Activated CD8-positive, alpha-beta memory T cell treated with anti-CD3 and anti-CD28 coated beads, Interleukin-2, amount 50 U/mL, for 48 hours (primary cell): Measurements from ENCODE around the gene ZNF605.
"Not testable (repeated sequence)": the region's sequence is repeated elsewhere in the genome, so short reads cannot be mapped to it uniquely, and the experiment has no call there.

Experiments
- DNase-seq: peaks from one replicate; pipeline ENCODE4 v3.0.0-alpha.2; 2020

Gene ZNF605

DNA sequence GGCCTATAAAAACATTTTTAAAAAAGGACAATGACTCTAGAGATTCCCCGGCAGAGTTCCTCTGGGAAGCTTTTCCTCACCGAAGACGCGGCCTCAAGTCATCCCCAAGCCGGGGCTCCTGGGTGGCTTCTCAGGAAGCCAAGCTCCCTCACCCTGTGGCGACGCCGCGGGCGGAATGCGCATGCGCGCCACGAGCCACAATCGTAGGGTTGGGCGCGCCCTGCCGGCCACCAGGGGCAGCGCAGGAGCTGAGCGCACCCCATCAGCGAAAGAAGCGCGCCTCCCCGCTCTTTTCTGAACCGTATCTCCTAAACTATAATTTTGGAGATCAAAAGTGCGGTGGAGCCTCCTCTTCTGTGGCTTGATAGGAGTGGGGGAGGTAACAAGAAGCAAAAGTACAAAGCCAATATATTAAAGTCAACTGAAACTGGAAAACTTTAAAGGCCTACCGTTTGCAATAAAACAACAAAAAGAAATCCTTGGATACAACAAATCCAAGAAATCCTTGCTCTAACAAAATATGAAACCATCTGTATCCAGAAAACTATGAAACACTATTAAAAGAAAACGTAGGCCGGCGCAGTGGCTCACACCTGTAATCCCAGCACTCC lies 51.3 kb downstream of the ZNF605 start:
- DNase-seq = peak; percentile 99

DNA sequence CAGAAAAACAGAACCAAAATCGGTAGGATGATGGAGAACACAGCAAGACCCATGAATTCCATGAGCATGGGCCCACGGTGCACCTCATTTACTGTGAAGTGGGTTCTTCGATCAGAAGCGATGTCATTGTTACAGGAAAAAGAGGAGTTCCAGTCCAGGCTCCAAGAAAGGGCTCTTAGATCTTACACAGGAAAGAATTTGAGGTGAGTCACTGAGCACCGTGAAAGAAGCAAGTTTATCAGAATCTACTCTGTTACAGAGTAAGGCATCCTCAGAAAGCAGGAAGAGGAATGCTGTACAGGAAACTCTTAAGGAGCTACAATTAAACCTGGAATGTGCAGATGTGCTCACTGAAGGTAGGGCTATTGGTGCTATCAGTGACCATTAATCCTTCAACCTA lies 57.1 kb downstream of the ZNF605 start:
- no peak for DNase-seq

DNA sequence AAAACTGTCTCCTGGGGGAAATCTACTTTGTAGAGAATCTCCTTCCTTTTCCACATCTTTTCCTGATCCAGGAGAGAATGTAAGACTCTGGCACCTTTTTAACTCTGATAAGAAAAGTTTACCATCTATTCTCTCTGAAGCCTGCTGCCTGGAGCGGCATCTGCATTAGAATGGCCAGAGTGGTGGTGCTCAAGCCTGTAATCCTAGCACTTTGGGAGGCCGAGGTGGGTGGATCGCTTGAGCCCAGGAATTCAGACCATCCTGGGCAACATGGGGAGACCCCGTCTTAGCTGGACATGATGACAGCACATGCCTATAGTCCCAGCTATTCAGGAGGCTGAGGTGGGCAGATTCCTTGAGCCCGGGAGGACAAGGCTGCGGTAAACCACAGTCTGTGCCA lies 67.3 kb downstream of the ZNF605 start:
- no peak for DNase-seq

DNA sequence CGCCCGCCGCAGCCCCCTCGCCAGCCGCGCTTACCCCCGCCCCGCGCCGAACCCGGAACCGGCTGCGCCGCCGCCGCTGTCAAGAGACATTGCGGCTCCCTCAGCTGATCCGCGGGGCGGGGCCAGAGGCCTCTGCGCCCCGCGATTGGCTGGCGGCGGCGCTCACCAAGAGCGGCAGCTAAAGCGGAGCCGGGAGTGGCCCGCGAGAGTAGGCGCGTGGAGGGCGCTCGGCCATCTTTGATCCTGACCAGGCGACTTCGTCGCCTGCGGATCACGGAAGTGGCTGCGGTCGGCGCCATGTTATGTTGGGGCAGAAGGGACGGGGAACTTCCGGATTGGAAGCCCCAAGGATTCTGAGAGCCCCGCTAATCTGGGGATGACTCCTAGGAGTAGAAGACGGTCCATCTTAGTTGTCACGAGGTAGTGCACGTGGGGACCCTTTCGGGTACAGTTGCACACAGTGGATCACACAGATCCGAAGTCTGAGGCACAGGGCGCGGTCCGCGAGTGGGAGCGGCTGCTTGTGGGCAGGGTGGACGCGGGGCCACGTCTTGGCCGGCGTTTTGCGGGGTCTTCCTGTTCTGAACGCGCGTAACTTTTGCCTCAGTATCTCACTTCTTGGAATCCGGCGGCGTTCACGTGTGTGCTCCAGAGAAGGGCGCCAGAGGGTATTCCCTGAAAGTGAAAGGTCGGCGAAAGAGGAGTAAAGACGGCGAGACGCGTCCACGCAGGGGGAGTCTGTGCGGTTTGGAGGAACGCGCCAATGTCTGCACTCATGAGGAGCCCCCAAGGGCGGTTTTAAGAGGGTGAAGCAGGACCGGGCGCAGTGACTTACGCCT lies 68.4 kb downstream of the ZNF605 start, which contains the start of gene CHFR:
CHFR (minus strand) TSS at position 93 of the 839 bp plus-strand sequence. CDS start 277 bp downstream, outside the sequence.
- peak; percentile 95 for DNase-seq

DNA sequence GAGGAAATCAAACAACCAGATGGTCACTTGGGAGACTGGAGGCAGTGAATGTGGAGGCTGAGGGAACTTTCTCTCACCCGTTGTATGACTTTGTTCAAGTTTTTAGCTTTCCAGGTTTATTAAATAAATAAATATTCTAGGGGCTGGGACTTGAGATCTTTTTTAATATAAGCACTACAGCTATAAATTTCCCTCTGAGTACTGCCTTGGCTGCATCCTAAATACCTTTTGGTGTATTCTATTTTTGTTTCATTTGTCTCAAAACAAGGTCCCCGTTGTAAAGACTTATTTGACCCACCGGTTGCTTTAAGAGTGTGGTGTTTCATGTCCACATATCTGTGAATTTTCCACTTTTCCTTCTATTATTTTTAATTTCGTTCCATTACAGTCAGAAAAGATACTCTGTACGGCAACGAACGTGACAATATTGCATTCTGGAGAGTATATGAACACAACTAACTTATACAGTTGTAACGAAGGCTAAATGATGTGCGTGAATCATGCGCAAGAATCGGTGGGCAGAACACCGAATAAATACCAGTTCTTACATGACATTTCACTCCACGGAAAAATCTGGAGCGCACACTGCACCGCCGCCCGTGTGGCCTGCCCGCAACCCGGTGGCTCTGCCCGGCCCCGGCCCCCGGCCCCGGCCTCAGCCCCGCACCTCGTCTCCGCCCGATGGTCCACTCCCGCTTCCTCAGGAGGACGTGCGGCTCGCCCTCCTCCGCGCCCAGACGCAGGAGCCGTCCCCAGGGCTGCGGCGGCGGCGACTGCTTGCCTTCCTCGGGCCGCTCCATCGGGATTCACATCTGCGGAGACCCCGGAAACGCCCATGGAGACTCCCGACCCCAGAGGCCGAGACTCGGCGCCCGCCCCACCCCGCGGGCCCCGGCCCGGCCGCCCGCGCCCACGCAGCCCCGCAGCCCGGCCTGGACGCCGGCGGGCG lies 69.3 kb downstream of the ZNF605 start:
- DNase-seq = peak; percentile 66

DNA sequence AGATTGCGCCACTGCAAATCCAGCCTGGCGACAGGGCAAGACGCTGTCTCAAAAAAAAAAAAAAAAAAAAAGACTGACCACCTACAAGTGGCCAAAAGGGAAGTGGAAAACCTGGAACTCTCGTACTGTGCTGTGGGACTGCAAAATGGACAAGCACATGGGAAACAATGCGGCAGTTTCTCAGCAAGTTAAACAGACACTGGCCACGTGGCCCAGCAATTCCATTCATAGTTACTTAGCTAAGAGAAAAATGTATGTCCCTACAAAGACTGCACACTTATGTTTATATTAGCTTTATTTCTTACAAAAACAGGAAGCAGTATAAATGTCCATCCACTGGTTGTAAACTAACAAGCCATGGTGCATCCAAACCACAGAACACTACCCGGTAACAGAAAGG lies 74.3 kb downstream of the ZNF605 start:
- no peak for DNase-seq

DNA sequence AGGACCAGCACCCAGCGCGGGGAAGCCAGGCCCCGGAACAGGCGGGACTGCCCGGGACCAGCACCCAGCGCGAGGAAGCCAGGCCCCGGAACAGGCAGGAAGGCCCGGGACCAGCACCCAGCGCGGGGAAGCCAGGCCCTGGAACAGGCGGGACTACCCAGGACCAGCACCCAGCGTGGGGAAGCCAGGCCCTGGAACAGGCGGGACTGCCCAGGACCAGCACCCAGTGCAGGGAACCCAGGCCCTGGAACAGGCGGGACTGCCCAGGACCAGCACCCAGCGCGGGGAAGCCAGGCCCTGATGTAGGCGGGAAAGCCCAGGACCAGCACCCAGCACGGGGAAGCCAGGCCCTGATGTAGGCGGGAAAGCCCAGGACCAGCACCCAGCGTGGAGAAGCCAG lies 81.5 kb downstream of the ZNF605 start:
- DNase-seq = not testable (repeated sequence)

DNA sequence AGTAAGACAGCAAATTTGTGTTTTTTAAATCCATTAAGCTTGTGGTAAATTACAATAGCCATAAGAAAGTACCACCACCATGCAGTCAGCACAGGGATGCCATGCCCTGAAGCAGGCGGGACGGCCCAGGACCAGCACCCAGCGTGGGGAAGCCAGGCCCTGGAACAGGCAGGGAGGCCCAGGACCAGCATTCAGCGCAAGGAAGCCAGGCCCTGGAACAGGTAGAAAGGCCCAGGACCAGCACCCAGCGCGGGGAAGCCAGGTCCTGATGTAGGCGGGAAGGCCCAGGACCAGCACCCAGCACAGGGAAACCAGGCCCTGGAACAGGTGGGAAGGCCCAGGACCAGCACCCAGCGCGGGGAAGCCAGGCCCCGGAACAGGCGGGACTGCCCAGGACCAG lies 81.9 kb downstream of the ZNF605 start:
- DNase-seq = no peak

DNA sequence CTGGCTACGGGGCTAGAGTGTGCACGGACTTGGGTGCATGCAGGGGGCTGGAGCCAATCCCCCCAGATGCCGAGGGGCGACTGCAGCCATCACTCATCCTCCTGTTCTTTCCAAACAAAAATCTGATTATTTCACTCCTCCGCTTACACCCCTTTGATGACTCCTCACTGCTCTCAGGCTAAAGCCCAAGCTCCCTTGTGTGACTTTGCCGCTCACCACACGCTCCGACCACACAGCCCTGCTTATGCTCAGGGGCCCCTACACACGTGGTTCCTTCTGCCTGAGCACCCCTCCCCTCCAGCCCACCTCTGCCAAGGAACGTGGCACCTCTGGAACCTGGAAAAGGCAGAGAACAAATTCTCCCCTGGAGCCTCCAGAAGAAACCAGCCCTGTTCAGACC lies 82.4 kb downstream of the ZNF605 start:
- no peak for DNase-seq

DNA sequence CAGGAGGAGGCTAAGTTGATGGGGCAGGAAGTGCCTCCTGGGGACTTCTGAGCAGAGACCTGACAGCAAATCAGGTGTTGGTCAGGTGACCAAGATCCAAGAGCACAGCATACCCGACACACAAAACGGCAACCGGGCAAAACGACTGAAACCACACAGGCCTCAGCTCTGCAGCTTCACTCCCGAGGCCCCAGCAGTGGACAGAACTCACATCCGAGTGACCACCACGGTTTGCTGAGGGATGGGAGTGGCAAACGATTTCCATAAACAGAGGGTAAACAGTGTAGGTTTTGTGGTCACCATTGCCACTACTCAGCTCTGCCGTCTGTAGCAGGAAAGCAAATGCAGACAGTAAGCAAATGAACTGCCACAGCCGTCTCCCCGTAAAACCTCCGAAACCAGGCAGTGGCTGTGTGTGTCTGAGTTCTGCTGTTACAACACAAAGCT lies 83.1 kb downstream of the ZNF605 start:
- no peak for DNase-seq

DNA sequence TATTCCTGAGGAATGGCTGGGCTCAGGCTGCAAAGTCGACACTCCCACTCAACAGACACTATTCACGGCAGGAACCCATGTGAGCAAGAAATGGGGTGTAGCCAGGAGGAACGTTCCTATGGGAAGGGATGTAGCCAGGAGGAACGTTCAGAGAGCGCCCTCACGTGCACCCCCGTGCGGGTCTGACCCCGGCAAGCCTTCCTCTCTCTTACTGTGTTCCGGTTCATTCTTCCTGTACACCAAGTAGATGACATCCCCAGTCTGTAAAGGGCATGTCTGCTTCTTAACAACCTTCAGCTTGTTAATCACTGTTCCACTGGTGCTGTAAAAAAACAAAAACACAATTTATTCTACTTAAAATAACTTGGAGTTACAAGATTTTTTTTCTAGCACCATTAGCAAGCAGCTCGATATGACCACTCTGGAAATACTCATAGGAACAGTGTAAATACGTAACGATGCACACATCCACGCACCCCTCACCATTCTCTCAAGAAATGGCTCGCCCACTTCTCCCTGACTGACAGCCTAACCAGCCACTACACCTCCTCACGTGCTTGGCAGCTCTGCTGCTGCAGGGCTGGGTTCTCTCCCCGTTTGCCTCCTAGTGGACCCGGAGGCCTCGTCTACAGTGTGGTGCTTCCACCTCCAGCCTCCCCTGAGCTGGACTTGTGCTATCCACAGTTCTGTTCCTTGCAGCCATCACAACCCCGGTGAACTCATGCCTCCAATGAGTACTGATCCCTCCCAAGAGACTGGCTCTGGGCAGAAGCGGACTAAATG lies 83.8 kb downstream of the ZNF605 start:
- DNase-seq = no peak

DNA sequence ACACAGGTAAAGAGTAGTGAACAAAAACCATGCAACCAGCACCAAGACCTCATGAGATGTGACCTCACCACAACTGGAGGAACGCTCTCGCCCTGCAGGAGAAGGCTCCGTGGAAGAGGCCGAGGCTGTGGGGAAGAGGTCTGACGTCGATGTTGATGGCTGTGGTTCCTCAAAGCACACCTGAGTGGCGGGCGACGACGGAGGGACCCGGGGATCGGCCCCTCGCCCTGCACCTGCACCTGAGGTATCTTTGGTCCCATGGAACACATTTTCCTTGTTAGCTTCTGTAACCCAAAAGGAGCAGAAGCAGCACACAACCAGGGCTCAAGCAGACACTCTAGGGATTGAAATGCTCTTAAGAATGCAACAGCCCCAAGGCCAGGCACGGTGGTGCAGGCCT lies 86.6 kb downstream of the ZNF605 start:
- DNase-seq = no peak
